GM18951 (cell line): ENCODE results near the gene XPO1.
A peak's percentile ranks its signal among the peaks of the same experiment; 100 is the strongest.
"Not testable (repeated sequence)": the region's sequence is repeated elsewhere in the genome, so short reads cannot be mapped to it uniquely, and the experiment has no call there.

Experiments
- POLR2A ChIP-seq: IDR thresholded peaks from 4 replicates; pipeline ENCODE4 v1.6.1; 2011; ENCODE audit warnings: mild to moderate bottlenecking; ENCODE audit not compliant: insufficient read length, insufficient read depth; ENCODE audit errors: extremely low read depth
- in situ Hi-C: fragments of 300-500 bp; cut with MboI; formaldehyde crosslinking; loops from one replicate; pipeline ENCODE4 v1.12.0; 2022; ENCODE audit warnings: low sequenced_read_pairs, mixed read lengths, inconsistent platforms; ENCODE audit not compliant: unreplicated experiment

The XPO1 gene

DNA sequence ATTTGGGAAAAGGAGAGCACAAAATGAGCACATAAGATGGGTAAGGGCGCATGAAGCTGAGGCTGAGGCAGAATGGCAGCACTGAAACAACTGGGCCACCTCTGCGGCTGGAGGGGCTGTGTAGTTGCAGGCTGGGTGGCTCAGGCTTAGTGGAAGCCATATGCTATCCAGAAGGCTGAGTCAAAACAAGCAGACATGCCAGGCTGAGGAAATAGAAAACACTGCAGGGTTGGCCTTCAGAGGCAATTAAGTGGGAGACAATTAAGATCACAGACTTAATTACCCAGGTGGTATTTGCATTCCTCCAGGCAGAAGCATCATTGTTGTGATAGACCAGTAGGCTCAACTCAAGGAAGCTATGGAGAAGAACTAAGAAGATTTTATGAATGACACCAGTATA is 11.4 kb upstream of the XPO1 start:
- no peak for TF ChIP-seq POLR2A
- in situ Hi-C loops: no loop called here

- no peak for TF ChIP-seq POLR2A
- in situ Hi-C loops: no loop called here
These were observed 4.9 kb upstream of the XPO1 start for GRCh38 chr2:61543062-61543461.

DNA sequence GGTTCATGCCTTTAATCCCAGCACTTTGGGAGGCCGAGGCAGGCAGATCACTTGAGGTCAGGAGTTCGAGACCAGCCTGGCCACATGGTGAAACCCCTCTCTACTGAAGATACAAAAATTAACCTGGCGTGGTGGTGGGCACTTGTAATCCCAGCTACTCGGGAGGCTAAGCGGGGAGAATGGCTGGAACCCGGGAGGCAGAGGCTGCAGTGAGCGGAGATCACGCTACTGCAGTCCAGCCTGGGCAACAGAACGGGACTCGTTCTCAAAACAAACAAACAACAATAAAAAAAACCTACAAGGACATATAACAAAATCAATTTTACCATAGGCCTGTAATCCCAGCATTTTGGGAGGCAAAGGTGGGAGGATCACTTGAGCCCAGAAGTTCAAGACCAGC is 2.0 kb upstream of the XPO1 start:
- in situ Hi-C loops: not testable (repeated sequence)

DNA sequence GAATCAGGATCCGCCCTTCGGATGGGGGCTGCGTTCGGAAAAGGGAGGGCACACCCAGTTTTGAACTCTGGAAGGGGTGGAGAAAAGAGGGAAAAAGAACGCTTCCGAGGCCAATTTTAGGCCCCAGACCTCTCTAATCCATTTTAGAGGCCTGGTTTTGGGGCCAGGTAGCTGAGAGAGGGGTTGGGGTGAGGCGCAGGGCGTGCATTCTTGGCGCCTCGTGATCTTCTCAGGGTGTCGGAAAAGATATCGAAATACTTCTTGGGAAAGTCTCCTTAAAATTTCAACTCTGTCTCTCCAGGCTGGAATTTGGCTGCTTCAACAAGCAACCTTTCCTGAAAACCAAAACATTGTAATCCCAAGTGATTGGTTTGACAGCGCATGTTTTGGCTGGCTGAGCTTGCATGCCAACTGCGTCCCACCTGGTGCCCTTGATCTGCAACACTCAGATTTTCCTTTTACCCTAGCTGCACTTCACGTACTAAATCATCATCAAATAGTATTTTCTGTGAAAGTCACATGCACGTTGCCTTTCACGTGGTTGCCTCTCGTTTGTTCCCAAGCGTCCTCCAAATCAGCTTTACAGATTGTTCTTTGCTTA is 864 bp upstream of the XPO1 start:
- in situ Hi-C loops: no loop called here
- no peak for TF ChIP-seq POLR2A

DNA sequence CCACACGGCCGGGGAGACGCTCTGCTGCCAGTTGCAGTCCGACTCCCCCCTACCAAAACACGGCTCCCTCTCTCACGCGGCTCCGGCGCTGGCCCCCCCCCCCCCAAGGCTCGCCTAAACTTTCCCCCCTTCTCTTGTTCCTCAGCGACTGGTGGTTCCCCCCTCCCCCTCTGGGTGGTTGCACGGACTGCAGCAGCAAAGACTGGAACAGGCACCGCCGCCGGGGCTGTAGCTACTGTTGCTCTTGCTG is 281 bp downstream of the XPO1 start:
- no peak for TF ChIP-seq POLR2A
- in situ Hi-C loops: no loop called here

DNA sequence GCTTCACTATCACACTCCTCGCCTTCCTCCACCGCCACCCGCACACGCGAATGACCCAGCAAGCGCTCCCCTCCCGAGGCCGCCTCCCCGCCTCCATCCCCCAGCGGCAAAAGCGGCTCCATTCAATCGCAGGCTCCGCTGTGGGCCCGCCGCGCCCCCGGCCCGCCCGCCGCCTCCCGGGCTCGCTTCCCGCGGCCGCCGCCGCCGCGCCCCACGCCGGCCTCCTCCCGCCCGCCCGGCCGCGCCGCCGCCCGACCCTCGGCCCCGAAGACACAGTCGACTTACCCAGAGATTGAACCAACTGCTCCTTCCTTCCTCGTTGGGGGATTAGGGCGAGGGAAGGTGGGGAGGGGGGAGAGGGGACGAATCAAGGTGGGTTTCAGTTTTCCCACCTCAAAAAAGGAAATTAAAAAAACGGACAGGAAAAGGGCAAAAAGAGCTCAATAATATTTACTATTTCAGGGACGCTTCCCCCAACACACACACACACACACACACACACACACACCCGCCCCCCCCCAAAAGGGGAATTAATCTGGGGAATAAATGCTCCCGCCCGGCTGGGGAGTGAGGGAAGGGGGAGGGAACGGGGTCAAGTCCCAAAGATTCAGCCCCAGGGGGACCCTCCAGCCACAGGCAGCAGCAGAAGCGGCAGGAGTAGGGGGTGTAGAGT is 743 bp downstream of the XPO1 start:
- no peak for TF ChIP-seq POLR2A
- in situ Hi-C loops: no loop called here

GRCh38 chr2:61536572-61537276 is 1.4 kb downstream of the XPO1 start:
- in situ Hi-C loops: no loop called here
- peak; percentile 74 for TF ChIP-seq POLR2A

DNA sequence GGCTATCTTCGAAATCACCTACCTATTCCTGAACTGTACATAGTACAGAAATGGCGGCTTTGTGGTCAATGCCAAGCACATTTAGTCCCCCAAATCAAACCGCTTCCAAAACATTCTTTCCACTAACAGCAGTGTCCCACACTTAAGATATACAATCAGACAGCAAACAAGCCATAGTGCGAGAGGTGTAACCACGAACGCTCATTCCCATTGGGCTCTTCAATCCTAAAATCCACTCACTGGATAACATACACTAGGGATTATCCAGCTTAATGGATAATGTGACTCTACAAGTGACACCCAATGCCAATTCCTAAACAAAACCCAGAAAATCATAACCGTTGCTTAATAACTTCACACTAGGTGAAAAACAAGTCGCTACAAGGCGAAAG is 2.0 kb downstream of the XPO1 start:
- TF ChIP-seq POLR2A: no peak
- in situ Hi-C loops: no loop called here

GRCh38 chr2:61535449-61535848 is 2.7 kb downstream of the XPO1 start:
- in situ Hi-C loops: no loop called here

DNA sequence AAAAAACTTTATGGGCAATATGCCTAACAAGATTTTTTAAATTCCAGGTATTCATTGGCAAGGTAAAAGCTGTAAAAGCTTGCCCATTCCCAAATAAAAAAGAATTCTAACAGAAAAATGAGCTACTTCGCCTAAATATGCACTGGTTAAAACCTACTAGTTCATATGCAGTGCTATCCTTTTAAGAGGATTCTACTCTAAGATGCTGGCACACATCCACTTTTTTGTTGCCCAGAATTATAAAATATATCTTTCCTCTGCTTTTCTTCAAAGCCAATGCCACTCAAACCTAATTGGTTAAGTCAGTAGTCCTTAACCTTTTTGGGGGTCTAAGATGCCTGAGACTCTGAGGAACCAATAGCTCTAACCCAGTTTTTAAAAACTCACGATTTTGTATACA is 3.2 kb downstream of the XPO1 start:
- no peak for TF ChIP-seq POLR2A
- in situ Hi-C loops: no loop called here

More at GRCh38 chr2:61535449-61535848, 2.7 kb downstream of the XPO1 start:
- TF ChIP-seq POLR2A: no peak

GRCh38 chr2:61530749-61531148 is 7.4 kb downstream of the XPO1 start:
- no peak for TF ChIP-seq POLR2A

DNA sequence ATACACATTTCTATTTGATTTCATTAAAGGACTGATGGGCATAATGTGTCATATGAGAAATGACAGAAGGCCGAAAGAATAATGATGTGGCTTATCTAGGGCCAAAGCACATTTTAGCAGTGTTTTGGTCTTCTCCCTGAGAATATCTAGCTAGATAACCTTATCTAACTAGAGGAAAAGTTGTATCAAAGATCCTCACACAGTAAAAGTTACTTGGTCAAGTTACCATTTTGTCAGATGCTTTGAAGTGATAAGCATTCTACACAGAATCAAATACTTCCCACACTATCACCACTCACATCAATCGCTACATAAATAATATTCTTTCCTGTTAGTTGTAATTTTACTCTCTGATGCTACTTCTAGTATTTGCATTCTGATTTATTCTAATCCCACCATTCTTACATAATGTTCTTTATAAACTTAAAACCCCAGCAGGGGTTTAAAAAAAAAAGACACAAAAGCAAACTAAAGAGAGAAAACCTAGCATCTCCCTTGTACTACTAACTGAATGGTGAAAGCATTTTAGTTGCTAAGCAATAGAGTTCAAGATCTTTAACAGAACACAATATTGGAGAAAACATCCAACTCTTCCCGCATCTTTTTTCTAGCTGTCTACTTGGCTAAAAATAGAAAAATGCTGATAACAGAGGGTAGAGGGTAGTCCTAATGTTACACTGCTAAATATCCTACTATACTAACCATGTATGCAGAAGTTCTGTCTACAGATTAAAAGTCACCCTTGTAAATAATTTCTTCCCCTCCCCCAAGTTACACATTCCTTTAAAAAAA is 8.0 kb downstream of the XPO1 start:
- no peak for TF ChIP-seq POLR2A
- in situ Hi-C loops: no loop called here

More at GRCh38 chr2:61530749-61531148, 7.4 kb downstream of the XPO1 start:
- in situ Hi-C loops: no loop called here

GRCh38 chr2:61520261-61520660 is 17.9 kb downstream of the XPO1 start:
- no peak for TF ChIP-seq POLR2A
- in situ Hi-C loops: no loop called here
